Measurements from ENCODE around the gene GGA3. TPM values are rescaled to one million over a fixed set of nuclear protein-coding genes. Genes with fewer than 3 reads are reported as not detected.
A peak's percentile ranks its signal among the peaks of the same experiment; 100 is the strongest.
"Not testable (repeated sequence)": the region's sequence is repeated elsewhere in the genome, so short reads cannot be mapped to it uniquely, and the experiment has no call there.

The GGA3 gene
- total RNA-seq, 1 experiment from 2014 or later: 13.1 TPM

DNA sequence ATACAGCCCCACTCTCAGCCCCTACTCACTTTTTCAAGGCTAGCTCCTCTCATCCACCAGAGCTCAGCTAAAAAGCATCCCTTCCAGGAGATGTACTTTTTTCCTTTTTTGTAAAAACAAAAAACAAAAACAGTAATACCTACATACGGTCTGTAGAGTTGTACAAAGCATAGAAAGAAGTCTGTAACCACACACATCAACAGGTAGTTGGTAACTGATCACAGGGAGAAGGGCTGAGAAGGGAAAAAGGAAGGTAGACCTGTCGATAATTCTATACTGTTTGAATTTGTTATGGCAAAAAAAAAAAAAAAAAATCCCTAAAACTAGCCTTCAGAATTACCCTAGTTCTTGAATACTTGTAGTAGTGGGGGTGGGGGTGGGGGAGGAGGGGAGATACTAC lies 27.0 kb upstream of the GGA3 start:
- DNase-seq (ENCODE audit: low read depth in 1 of 2, low spot score in 2 of 2): no peak
- no peak overlapping the region; the same call in 1 of the 2 replicates for H3K4me3 ChIP-seq
- H3K27me3 ChIP-seq (replicated peaks): no peaks in the 10 kb centered on the region
- H3K36me3 ChIP-seq: no peaks in the 10 kb centered on the region
- H3K4me1 ChIP-seq (replicated peaks): peaks cover 4% of the 10 kb centered on the region; the same call in 1 of the 2 replicates
- no peak overlapping the region for H3K27ac ChIP-seq
- H3K9me3 ChIP-seq (replicated peaks): no peaks in the 10 kb centered on the region

- H3K27ac ChIP-seq: no peak overlapping the region
- H3K4me3 ChIP-seq: no peak overlapping the region
- H3K36me3 ChIP-seq: peaks cover 3% of the 10 kb centered on the region
- no peak for DNase-seq (ENCODE audit: low read depth in 1 of 2, low spot score in 2 of 2)
- H3K4me1 ChIP-seq (replicated peaks): peaks cover 4% of the 10 kb centered on the region; the same call in 1 of the 2 replicates
- H3K27me3 ChIP-seq (replicated peaks): no peaks in the 10 kb centered on the region
- H3K9me3 ChIP-seq (replicated peaks): no peaks in the 10 kb centered on the region
Measured at GRCh38 chr17:75287221-75287620, 25.8 kb upstream of the GGA3 start.

DNA sequence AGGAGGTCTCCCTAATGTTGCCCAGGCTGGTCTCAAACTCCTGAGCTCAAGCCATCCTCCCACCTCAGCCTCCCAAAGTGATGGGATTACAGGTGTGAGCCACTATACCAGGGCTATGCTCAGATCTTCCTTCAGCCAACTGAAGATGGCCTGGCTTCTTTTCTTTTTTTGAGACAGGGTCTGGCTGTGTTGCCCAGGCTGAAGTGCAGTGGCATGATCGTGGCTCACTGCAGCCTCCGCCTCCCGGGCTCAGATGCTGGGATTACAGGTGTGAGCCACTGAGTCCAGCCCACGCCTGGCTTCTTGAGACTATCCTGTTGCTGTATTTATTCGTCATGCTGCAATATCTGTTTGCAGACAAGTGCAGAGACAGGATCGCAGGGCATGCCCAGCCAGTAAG lies 23.7 kb upstream of the GGA3 start:
- H3K4me1 ChIP-seq (replicated peaks): peaks cover 4% of the 10 kb centered on the region; the same call in 1 of the 2 replicates
- no peaks in the 10 kb centered on the region for H3K9me3 ChIP-seq (replicated peaks)

DNA sequence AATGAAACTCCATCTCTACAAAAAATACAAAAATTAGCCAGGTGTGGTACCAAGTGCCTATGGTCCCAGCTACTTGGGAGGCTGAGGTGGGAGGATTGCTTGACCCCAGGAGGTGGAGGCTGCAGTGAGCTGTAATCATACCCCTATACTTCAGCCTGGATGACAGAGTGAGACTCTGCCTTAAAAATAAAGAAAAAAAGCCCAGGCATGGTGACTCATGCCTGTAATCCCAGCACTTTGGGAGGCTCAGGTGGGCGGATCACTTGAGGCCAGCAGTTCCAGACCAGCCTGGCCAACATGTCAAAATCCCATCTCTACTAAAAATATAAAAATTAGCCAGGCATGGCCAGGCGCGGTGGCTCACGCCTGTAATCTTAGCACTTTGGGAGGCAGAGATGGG lies 18.8 kb upstream of the GGA3 start:
- not testable (repeated sequence) for DNase-seq (ENCODE audit: low read depth in 1 of 2, low spot score in 2 of 2); H3K9me3 ChIP-seq (replicated peaks); H3K4me1 ChIP-seq (replicated peaks); H3K27me3 ChIP-seq (replicated peaks); H3K27ac ChIP-seq; H3K4me3 ChIP-seq; H3K36me3 ChIP-seq

More for the DNA sequence above, 23.7 kb upstream of the GGA3 start:
- Histone ChIP-seq H3K36me3 (peaks cover 10% of the 10 kb centered on the region), H3K27me3 (replicated peaks) (no peaks in the 10 kb centered on the region), H3K27ac (no peak overlapping the region), H3K4me3 (no peak overlapping the region)
- no peak for DNase-seq (ENCODE audit: low read depth in 1 of 2, low spot score in 2 of 2)

- H3K4me3 ChIP-seq: no peak overlapping the region
- no peaks in the 10 kb centered on the region for H3K27me3 ChIP-seq (replicated peaks)
- no peak overlapping the region for H3K27ac ChIP-seq
- peaks cover 18% of the 10 kb centered on the region for H3K36me3 ChIP-seq
- H3K9me3 ChIP-seq (replicated peaks): no peaks in the 10 kb centered on the region
- no peak for DNase-seq (ENCODE audit: low read depth in 1 of 2, low spot score in 2 of 2)
- no peaks in the 10 kb centered on the region for H3K4me1 ChIP-seq (replicated peaks)
Measured at GRCh38 chr17:75277664-75278071, 16.3 kb upstream of the GGA3 start.

GRCh38 chr17:75273977-75274708 lies 12.7 kb upstream of the GGA3 start:
- DNase-seq (ENCODE audit: low read depth in 1 of 2, low spot score in 2 of 2): no peak
- H3K9me3 ChIP-seq (replicated peaks): peaks cover 7% of the 10 kb centered on the region
- no peak overlapping the region for H3K27ac ChIP-seq
- H3K4me3 ChIP-seq: no peak overlapping the region
- H3K27me3 ChIP-seq (replicated peaks): no peaks in the 10 kb centered on the region
- peaks cover 20% of the 10 kb centered on the region for H3K4me1 ChIP-seq (replicated peaks)
- peaks cover 25% of the 10 kb centered on the region for H3K36me3 ChIP-seq

- Histone ChIP-seq H3K9me3 (replicated peaks) (peaks cover 7% of the 10 kb centered on the region), H3K27ac (no peak overlapping the region), H3K36me3 (peaks cover 25% of the 10 kb centered on the region), H3K4me1 (replicated peaks) (peaks cover 20% of the 10 kb centered on the region), H3K4me3 (no peak overlapping the region), H3K27me3 (replicated peaks) (no peaks in the 10 kb centered on the region)
- no peak for DNase-seq (ENCODE audit: low read depth in 1 of 2, low spot score in 2 of 2)
Measured at GRCh38 chr17:75272848-75273184, 11.4 kb upstream of the GGA3 start.

DNA sequence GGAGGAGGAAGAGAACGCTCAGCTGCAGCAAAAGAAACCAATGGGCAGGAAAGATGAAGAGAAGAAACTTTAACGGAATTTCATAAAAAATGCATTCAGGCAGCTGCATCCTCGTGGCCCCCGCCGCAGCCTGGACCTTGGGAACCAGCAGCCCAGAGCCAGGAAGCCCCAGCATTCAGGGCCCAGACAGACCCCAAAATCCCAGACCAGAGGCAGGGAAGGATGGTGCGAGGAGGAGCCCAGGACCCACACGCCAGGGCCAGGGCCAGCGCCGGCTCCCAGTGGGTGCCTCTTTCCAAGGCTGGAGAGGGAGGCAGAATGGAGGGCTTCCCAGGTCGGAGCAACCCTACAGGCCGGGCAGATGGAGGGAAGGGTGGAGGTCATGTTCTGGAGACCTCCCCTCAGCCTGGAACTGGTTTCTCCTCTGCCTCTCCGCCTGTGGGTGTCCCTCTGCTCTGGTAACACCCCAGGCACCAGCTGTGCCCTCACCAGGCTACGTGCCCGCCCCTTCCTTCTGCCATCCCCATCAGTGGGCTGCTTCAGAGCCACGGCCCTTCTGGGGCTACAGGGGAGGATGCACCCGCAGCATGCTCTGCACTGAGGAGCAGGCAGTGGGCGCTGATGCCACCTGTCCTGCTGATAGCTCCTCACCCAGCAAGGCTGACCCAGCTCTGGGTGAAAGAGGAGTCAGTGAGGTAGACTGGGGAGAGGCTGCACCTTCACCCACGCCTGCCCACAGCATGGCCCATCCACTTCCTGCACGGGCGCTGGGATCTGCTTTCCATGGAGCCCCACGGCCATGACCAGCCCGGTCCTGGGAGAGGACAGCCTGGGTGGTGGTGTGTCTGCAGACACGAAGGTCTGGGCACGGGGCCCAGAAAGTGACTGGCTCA lies 10.8 kb upstream of the GGA3 start:
- Histone ChIP-seq H3K27ac (peak overlapping the region; percentile 59; the same call in 1 of the 2 replicates), H3K4me3 (peak overlapping the region; percentile 94), H3K27me3 (replicated peaks) (no peaks in the 10 kb centered on the region), H3K4me1 (replicated peaks) (peaks cover 20% of the 10 kb centered on the region), H3K36me3 (peaks cover 30% of the 10 kb centered on the region), H3K9me3 (replicated peaks) (peaks cover 7% of the 10 kb centered on the region)
- DNase-seq (ENCODE audit: low read depth in 1 of 2, low spot score in 2 of 2): no peak

DNA sequence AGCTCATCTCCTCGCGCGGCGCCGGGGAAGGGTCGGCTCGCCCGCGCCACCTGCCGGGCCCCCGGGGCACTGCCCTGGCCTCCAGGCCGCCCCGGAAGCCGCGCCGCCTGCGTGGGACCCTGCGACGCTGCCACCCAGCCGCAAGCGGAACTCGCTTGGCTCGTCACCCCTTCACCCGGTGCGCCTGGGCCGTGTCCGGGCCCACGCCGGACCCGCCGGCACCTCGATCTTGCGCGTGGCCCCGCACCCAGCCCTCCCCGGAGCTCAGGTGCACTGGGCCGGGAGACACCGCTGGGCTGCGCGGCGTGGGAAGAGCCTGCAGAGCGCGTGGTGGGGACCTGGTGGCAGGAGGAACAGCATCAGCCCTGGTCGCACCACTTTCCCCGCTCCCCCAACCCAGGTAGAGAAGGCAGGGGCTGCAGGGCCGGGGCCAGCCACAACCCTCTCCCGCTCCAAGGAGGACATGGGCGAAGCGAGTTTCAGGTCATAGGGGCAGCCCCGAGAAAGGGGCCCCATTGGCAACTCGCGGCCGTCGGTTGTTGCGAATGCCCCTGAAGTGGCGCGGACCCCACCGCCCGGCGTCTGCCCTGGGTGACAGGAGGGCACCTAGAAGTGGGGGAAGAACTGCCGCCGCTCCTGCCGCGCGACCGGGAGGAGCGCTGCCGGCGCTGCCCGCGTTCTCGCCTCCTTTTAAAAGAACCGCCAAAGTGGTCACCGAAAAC lies 10.0 kb upstream of the GGA3 start:
- Histone ChIP-seq H3K36me3 (peaks cover 38% of the 10 kb centered on the region), H3K9me3 (replicated peaks) (peaks cover 7% of the 10 kb centered on the region), H3K4me1 (replicated peaks) (peaks cover 20% of the 10 kb centered on the region), H3K27me3 (replicated peaks) (no peaks in the 10 kb centered on the region), H3K4me3 (peak overlapping the region; percentile 94), H3K27ac (peak overlapping the region; percentile 59)
- DNase-seq (ENCODE audit: low read depth in 1 of 2, low spot score in 2 of 2): peak; percentile 78 to 87

- Histone ChIP-seq H3K36me3 (peaks cover 43% of the 10 kb centered on the region), H3K9me3 (replicated peaks) (peaks cover 7% of the 10 kb centered on the region), H3K27ac (peak within 1 kb of the TSS; percentile 59), H3K4me3 (peak within 1 kb of the TSS; percentile 94), H3K27me3 (replicated peaks) (no peaks in the 10 kb centered on the region), H3K4me1 (replicated peaks) (peaks cover 20% of the 10 kb centered on the region)
- DNase-seq (ENCODE audit: low read depth in 1 of 2, low spot score in 2 of 2): no peak
Measured at GRCh38 chr17:75270966-75271232, 9.5 kb upstream of the GGA3 start, which contains the start of gene MIF4GD. Gene MIF4GD (minus strand): TSS chr17:75271231. CDS start chr17:75270195, 1,036 bp downstream.

DNA sequence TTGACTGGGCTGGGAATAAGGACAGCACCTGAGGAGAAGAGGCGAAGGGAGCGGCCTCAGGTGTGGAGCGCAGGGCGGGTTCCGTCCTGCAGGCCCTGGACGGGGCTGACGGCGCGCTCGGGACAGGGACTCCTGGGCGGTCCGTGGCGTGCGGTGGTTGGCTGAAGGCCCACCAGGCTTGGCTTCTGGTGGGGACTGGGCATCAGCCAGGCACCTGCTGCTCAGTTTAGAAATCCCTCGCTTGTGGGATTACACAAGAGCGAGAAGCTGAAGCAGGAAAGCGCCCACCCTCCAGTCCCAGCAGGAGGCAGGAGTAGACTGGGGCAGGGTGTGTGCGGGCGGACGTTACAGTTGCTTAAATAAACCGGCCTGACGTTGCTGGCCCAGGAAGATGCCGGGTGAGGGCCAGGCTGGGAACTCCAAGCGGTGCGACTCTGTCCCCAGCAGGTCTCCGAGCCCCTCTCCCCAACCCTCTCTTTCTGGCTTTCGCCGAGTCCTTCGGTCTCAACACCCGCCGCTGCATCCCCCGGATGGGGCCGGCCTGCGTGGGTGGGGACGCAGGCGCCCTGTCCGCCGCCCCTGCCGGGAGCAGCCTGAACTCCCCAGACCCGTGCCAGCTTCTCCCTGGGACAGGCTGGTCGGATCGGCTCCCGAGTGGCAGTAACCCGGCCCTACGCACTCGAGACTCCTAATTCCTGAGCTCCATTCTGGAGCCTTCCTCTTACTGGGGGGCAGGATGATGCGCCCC lies 9.0 kb upstream of the GGA3 start:
- H3K27ac ChIP-seq: peak overlapping the region; percentile 10
- peak; percentile 78 to 86 for DNase-seq (ENCODE audit: low read depth in 1 of 2, low spot score in 2 of 2)
- H3K27me3 ChIP-seq (replicated peaks): no peaks in the 10 kb centered on the region
- H3K4me3 ChIP-seq: peak overlapping the region; percentile 94
- H3K9me3 ChIP-seq (replicated peaks): peaks cover 7% of the 10 kb centered on the region
- H3K4me1 ChIP-seq (replicated peaks): peaks cover 20% of the 10 kb centered on the region
- peaks cover 48% of the 10 kb centered on the region for H3K36me3 ChIP-seq

- Histone ChIP-seq H3K27me3 (replicated peaks) (no peaks in the 10 kb centered on the region), H3K4me1 (replicated peaks) (peaks cover 20% of the 10 kb centered on the region), H3K27ac (no peak overlapping the region), H3K4me3 (peak overlapping the region; percentile 94), H3K9me3 (replicated peaks) (peaks cover 7% of the 10 kb centered on the region), H3K36me3 (peaks cover 54% of the 10 kb centered on the region)
- no peak for DNase-seq (ENCODE audit: low read depth in 1 of 2, low spot score in 2 of 2)
Measured at GRCh38 chr17:75269844-75270217, 8.4 kb upstream of the GGA3 start.

All from SJSA1 (cell line).